Measurements from ENCODE around the gene TRIM26.
"Not testable (repeated sequence)": the region's sequence is repeated elsewhere in the genome, so short reads cannot be mapped to it uniquely, and the experiment has no call there.

Gene TRIM26

GRCh38 chr6:30212865-30213666, at the start of gene TRIM26:
TRIM26 (minus strand) TSS chr6:30213406; CDS start chr6:30199103, 14,303 bp downstream.
- DNase-seq (ENCODE audit: low spot score): peak; percentile 99

GRCh38 chr6:30260036-30260504, 46.9 kb upstream of the TRIM26 start:
- DNase-seq (ENCODE audit: low spot score): no peak

- DNase-seq (ENCODE audit: low spot score): no peak
Measured at GRCh38 chr6:30259140-30260035, 46.2 kb upstream of the TRIM26 start.

GRCh38 chr6:30258204-30258603, 45.0 kb upstream of the TRIM26 start:
- DNase-seq (ENCODE audit: low spot score): no peak

- DNase-seq (ENCODE audit: low spot score): not testable (repeated sequence)
Measured at GRCh38 chr6:30252417-30252816, 39.2 kb upstream of the TRIM26 start.

GRCh38 chr6:30244560-30244959, 31.4 kb upstream of the TRIM26 start:
- DNase-seq (ENCODE audit: low spot score): no peak

- DNase-seq (ENCODE audit: low spot score): peak; percentile 50
Measured at GRCh38 chr6:30238178-30238795, 25.1 kb upstream of the TRIM26 start.

- DNase-seq (ENCODE audit: low spot score): no peak
Measured at GRCh38 chr6:30234356-30234755, 21.1 kb upstream of the TRIM26 start.

- no peak for DNase-seq (ENCODE audit: low spot score)
Measured at GRCh38 chr6:30231067-30231466, 17.9 kb upstream of the TRIM26 start.

GRCh38 chr6:30227763-30228487, 14.7 kb upstream of the TRIM26 start:
- DNase-seq (ENCODE audit: low spot score): no peak

- no peak for DNase-seq (ENCODE audit: low spot score)
Measured at GRCh38 chr6:30227242-30227722, 14.1 kb upstream of the TRIM26 start.

- no peak for DNase-seq (ENCODE audit: low spot score)
Measured at GRCh38 chr6:30223339-30223738, 10.1 kb upstream of the TRIM26 start.

GRCh38 chr6:30221956-30222355, 8.8 kb upstream of the TRIM26 start:
- not testable (repeated sequence) for DNase-seq (ENCODE audit: low spot score)

- DNase-seq (ENCODE audit: low spot score): not testable (repeated sequence)
Measured at GRCh38 chr6:30221395-30221794, 8.2 kb upstream of the TRIM26 start.

- DNase-seq (ENCODE audit: low spot score): peak; percentile 79
Measured at GRCh38 chr6:30219244-30219643, 6.0 kb upstream of the TRIM26 start.

- DNase-seq (ENCODE audit: low spot score): no peak
Measured at GRCh38 chr6:30216096-30216495, 2.9 kb upstream of the TRIM26 start.

- no peak for DNase-seq (ENCODE audit: low spot score)
Measured at GRCh38 chr6:30214657-30214982, 1.4 kb upstream of the TRIM26 start.

- peak; percentile 79 for DNase-seq (ENCODE audit: low spot score)
Measured at GRCh38 chr6:30213957-30214656, 901 bp upstream of the TRIM26 start.

- no peak for DNase-seq (ENCODE audit: low spot score)
Measured at GRCh38 chr6:30213667-30213956, 406 bp upstream of the TRIM26 start.

GRCh38 chr6:30211899-30212298, 1.3 kb downstream of the TRIM26 start:
- peak; percentile 19 for DNase-seq (ENCODE audit: low spot score)

- DNase-seq (ENCODE audit: low spot score): no peak
Measured at GRCh38 chr6:30211306-30211705, 1.9 kb downstream of the TRIM26 start.
